ENCODE data around the gene DHCR24. TPM values are rescaled to one million over a fixed set of nuclear protein-coding genes. Genes with fewer than 3 reads are reported as not detected.

Gene DHCR24
- total and polyA plus RNA-seq, 2 of the 13 experiments (the other 11 are each of a cell fraction or from before 2014, with no cell fraction given): 374 to 448 TPM

DNA sequence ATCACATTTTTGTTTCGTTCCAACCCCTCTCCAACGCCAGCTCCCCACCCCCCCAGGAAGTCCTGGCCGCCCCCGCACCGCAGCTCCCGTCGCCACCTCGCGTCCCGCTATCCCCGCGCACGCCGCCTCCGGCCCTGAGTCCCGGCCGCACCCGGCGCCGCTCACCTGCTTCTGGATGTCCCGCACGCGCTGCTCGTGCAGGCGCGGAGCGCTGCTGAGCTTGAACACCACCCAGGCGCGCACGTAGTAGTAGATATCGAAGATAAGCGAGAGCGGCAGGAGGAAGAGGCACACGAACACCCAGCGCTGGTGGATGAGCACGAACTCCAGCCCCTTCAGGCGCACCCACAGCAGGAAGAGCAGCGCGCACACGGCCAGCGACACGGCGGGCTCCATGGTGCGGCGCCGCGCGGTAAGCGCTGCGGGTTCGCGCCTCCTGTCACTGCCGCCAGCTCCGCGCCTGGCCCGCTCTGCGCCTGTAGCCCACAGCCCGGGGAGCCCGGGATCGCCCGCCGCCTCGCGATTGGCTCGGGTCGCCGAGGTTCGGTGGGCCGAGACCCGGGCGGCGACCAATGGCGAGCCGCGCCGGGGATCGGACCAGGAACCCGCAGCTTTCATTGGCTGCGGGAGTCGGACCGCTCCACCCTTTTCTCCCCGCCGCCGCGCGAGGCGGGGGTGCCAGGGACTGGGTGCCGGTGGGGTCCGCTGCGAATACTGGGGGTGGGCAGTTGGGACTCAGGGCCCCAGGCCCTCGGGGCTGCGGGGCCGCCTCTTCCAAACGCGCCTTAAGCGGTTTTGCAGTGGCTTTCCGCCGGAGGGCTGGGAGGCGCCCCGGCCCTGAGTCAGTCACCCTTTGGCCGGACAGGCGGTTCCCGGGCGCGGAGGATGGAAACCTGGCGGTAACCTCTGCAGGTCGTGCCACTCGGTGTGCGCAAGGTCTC is at the start of gene DHCR24 (continued):
- TF ChIP-seq, protein P1, sequence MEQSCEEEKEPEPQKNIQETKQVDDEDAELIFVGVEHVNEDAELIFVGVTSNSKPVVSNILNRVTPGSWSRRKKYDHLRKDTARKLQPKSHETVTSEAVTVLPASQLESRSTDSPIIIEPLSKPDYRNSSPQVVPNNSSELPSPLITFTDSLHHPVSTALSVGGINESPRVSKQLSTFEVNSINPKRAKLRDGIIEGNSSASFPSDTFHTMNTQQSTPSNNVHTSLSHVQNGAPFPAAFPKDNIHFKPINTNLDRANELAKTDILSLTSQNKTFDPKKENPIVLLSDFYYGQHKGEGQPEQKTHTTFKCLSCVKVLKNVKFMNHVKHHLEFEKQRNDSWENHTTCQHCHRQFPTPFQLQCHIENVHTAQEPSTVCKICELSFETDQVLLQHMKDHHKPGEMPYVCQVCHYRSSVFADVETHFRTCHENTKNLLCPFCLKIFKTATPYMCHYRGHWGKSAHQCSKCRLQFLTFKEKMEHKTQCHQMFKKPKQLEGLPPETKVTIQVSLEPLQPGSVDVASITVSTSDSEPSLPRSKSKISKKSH (CRISPR knock-in tag; IDR thresholded peaks at IDR 0.05; ENCODE audit: borderline replicate concordance): no peak
- TF ChIP-seq FIP1L1 (IDR thresholded peaks at IDR 0.05; ENCODE audit: borderline replicate concordance, insufficient read depth, low read depth, low read length) (no peak), ZMYM3 (CRISPR knock-in tag; IDR thresholded peaks at IDR 0.05) (no peak; the same call in 1 of the 2 replicates), ZNF160 (CRISPR knock-in tag; IDR thresholded peaks at IDR 0.05) (peak; percentile 82; the same call in 1 of the 2 replicates), CBFB (CRISPR knock-in tag; IDR thresholded peaks at IDR 0.05) (no peak), IRX3 (CRISPR knock-in tag; IDR thresholded peaks at IDR 0.05; ENCODE audit: borderline replicate concordance, low read depth) (no peak)
- TF ChIP-seq, protein P2, sequence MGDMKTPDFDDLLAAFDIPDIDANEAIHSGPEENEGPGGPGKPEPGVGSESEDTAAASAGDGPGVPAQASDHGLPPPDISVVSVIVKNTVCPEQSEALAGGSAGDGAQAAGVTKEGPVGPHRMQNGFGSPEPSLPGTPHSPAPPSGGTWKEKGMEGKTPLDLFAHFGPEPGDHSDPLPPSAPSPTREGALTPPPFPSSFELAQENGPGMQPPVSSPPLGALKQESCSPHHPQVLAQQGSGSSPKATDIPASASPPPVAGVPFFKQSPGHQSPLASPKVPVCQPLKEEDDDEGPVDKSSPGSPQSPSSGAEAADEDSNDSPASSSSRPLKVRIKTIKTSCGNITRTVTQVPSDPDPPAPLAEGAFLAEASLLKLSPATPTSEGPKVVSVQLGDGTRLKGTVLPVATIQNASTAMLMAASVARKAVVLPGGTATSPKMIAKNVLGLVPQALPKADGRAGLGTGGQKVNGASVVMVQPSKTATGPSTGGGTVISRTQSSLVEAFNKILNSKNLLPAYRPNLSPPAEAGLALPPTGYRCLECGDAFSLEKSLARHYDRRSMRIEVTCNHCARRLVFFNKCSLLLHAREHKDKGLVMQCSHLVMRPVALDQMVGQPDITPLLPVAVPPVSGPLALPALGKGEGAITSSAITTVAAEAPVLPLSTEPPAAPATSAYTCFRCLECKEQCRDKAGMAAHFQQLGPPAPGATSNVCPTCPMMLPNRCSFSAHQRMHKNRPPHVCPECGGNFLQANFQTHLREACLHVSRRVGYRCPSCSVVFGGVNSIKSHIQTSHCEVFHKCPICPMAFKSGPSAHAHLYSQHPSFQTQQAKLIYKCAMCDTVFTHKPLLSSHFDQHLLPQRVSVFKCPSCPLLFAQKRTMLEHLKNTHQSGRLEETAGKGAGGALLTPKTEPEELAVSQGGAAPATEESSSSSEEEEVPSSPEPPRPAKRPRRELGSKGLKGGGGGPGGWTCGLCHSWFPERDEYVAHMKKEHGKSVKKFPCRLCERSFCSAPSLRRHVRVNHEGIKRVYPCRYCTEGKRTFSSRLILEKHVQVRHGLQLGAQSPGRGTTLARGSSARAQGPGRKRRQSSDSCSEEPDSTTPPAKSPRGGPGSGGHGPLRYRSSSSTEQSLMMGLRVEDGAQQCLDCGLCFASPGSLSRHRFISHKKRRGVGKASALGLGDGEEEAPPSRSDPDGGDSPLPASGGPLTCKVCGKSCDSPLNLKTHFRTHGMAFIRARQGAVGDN (CRISPR knock-in tag; IDR thresholded peaks at IDR 0.05): peak; percentile 82
- TF ChIP-seq, protein P3, sequence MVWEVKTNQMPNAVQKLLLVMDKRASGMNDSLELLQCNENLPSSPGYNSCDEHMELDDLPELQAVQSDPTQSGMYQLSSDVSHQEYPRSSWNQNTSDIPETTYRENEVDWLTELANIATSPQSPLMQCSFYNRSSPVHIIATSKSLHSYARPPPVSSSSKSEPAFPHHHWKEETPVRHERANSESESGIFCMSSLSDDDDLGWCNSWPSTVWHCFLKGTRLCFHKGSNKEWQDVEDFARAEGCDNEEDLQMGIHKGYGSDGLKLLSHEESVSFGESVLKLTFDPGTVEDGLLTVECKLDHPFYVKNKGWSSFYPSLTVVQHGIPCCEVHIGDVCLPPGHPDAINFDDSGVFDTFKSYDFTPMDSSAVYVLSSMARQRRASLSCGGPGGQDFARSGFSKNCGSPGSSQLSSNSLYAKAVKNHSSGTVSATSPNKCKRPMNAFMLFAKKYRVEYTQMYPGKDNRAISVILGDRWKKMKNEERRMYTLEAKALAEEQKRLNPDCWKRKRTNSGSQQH (CRISPR knock-in tag; IDR thresholded peaks at IDR 0.05; ENCODE audit: low read depth): peak; percentile 93
- TF ChIP-seq, protein P4, sequence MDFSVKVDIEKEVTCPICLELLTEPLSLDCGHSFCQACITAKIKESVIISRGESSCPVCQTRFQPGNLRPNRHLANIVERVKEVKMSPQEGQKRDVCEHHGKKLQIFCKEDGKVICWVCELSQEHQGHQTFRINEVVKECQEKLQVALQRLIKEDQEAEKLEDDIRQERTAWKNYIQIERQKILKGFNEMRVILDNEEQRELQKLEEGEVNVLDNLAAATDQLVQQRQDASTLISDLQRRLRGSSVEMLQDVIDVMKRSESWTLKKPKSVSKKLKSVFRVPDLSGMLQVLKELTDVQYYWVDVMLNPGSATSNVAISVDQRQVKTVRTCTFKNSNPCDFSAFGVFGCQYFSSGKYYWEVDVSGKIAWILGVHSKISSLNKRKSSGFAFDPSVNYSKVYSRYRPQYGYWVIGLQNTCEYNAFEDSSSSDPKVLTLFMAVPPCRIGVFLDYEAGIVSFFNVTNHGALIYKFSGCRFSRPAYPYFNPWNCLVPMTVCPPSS (IDR thresholded peaks at IDR 0.05): no peak
- TF ChIP-seq, protein P5, sequence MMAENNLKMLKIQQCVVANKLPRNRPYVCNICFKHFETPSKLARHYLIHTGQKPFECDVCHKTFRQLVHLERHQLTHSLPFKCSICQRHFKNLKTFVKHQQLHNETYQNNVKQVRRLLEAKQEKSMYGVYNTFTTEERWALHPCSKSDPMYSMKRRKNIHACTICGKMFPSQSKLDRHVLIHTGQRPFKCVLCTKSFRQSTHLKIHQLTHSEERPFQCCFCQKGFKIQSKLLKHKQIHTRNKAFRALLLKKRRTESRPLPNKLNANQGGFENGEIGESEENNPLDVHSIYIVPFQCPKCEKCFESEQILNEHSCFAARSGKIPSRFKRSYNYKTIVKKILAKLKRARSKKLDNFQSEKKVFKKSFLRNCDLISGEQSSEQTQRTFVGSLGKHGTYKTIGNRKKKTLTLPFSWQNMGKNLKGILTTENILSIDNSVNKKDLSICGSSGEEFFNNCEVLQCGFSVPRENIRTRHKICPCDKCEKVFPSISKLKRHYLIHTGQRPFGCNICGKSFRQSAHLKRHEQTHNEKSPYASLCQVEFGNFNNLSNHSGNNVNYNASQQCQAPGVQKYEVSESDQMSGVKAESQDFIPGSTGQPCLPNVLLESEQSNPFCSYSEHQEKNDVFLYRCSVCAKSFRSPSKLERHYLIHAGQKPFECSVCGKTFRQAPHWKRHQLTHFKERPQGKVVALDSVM (CRISPR knock-in tag; IDR thresholded peaks at IDR 0.05): no peak
- TF ChIP-seq, protein P6, sequence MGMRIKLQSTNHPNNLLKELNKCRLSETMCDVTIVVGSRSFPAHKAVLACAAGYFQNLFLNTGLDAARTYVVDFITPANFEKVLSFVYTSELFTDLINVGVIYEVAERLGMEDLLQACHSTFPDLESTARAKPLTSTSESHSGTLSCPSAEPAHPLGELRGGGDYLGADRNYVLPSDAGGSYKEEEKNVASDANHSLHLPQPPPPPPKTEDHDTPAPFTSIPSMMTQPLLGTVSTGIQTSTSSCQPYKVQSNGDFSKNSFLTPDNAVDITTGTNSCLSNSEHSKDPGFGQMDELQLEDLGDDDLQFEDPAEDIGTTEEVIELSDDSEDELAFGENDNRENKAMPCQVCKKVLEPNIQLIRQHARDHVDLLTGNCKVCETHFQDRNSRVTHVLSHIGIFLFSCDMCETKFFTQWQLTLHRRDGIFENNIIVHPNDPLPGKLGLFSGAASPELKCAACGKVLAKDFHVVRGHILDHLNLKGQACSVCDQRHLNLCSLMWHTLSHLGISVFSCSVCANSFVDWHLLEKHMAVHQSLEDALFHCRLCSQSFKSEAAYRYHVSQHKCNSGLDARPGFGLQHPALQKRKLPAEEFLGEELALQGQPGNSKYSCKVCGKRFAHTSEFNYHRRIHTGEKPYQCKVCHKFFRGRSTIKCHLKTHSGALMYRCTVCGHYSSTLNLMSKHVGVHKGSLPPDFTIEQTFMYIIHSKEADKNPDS (CRISPR knock-in tag; IDR thresholded peaks at IDR 0.05): peak; percentile 89; the same call in 1 of the 2 replicates
- TF ChIP-seq, protein P7, sequence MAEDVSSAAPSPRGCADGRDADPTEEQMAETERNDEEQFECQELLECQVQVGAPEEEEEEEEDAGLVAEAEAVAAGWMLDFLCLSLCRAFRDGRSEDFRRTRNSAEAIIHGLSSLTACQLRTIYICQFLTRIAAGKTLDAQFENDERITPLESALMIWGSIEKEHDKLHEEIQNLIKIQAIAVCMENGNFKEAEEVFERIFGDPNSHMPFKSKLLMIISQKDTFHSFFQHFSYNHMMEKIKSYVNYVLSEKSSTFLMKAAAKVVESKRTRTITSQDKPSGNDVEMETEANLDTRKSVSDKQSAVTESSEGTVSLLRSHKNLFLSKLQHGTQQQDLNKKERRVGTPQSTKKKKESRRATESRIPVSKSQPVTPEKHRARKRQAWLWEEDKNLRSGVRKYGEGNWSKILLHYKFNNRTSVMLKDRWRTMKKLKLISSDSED (CRISPR knock-in tag; IDR thresholded peaks at IDR 0.05): no peak

Data from HepG2 (cell line).